ENCODE data around the gene USHBP1. TPM values are rescaled to one million over a fixed set of nuclear protein-coding genes. Genes with fewer than 3 reads are reported as not detected.
A peak's percentile ranks its signal among the peaks of the same experiment; 100 is the strongest.

Gene USHBP1
- total and polyA plus RNA-seq, 2 of the 13 experiments (the other 11 are each of a cell fraction or from before 2014, with no cell fraction given): 0.15 to 1.5 TPM

- TF ChIP-seq PRDM15 (CRISPR knock-in tag; IDR thresholded peaks at IDR 0.05) (0 out of 2 replicates have a peak, but pooled peaks have one; percentile 65), ETV6 (CRISPR knock-in tag; conservative IDR thresholded peaks at IDR 0.05) (no peak), ZNF703 (CRISPR knock-in tag; IDR thresholded peaks at IDR 0.05; ENCODE audit: borderline replicate concordance) (no peak), HNF4A (CRISPR knock-in tag; IDR thresholded peaks at IDR 0.05) (peak; percentile 97), IRF9 (CRISPR knock-in tag; IDR thresholded peaks at IDR 0.05; ENCODE audit: borderline replicate concordance) (no peak), PRMT3 (CRISPR knock-in tag; IDR thresholded peaks at IDR 0.05; ENCODE audit: borderline replicate concordance, low read depth) (no peak), GPBP1L1 (CRISPR knock-in tag; IDR thresholded peaks at IDR 0.05) (no peak), IKZF5 (CRISPR knock-in tag; IDR thresholded peaks at IDR 0.05) (peak; percentile 62; the same call in 1 of the 2 replicates), SPEN (CRISPR knock-in tag; IDR thresholded peaks at IDR 0.05; ENCODE audit: low read depth) (peak; percentile 70), SAFB2 (CRISPR knock-in tag; IDR thresholded peaks at IDR 0.05; ENCODE audit: borderline replicate concordance, low read depth) (no peak), NR2C2 (CRISPR knock-in tag; IDR thresholded peaks at IDR 0.05; ENCODE audit: borderline replicate concordance) (peak; percentile 79), RAD21 (CRISPR knock-in tag; IDR thresholded peaks at IDR 0.05) (no peak), POLR2A (IDR thresholded peaks at IDR 0.05; ENCODE audit: insufficient read depth in 1 of 2, low read depth in 2 of 2, low read length in 2 of 2) (peak; percentile 1 to 29; a peak in 3 of 4 replicates), ZBTB37 (CRISPR knock-in tag; IDR thresholded peaks at IDR 0.05) (no peak), ZBTB42 (CRISPR knock-in tag; IDR thresholded peaks at IDR 0.05) (no peak; the same call in 1 of the 2 replicates), KLF11 (CRISPR knock-in tag; IDR thresholded peaks at IDR 0.05) (no peak), HMG20A (CRISPR knock-in tag; IDR thresholded peaks at IDR 0.05; ENCODE audit: borderline replicate concordance) (no peak), SP140L (CRISPR knock-in tag; IDR thresholded peaks at IDR 0.05; ENCODE audit: borderline replicate concordance) (no peak)
Measured at GRCh38 chr19:17243830-17244617, 20.5 kb downstream of the USHBP1 start (continued).

Data from HepG2 (cell line).